HPDE6-E6E7 (cell line): ENCODE results near the gene PTGES2.
A peak's percentile ranks its signal among the peaks of the same experiment; 100 is the strongest.
"Not testable (repeated sequence)": the region's sequence is repeated elsewhere in the genome, so short reads cannot be mapped to it uniquely, and the experiment has no call there.

ENCODE experiments used
- DNase-seq: peaks from one replicate; pipeline ENCODE4 v3.0.0; 2011; ENCODE audit warnings: missing footprints; ENCODE audit errors: extremely low spot score

The PTGES2 gene

GRCh38 chr9:128136816-128137793 is 9.6 kb upstream of the PTGES2 start:
- DNase-seq, result no peak

- not testable (repeated sequence) for DNase-seq
These were observed 8.0 kb upstream of the PTGES2 start for GRCh38 chr9:128135561-128135960.

- DNase-seq, result not testable (repeated sequence)
These were observed 4.6 kb upstream of the PTGES2 start for GRCh38 chr9:128132139-128132538.

- not testable (repeated sequence) for DNase-seq
These were observed 3.8 kb upstream of the PTGES2 start for GRCh38 chr9:128131346-128131745.

GRCh38 chr9:128130651-128131050 is 3.1 kb upstream of the PTGES2 start:
- not testable (repeated sequence) for DNase-seq

GRCh38 chr9:128129976-128130590 is 2.6 kb upstream of the PTGES2 start:
- DNase-seq, result not testable (repeated sequence)

GRCh38 chr9:128128836-128129590 is 1.5 kb upstream of the PTGES2 start:
- DNase-seq, result no peak

GRCh38 chr9:128127990-128128835 is 684 bp upstream of the PTGES2 start:
- peak; percentile 66 for DNase-seq

- DNase-seq, result no peak
These were observed 1.8 kb downstream of the PTGES2 start for GRCh38 chr9:128125580-128126354.

- no peak for DNase-seq
These were observed 2.5 kb downstream of the PTGES2 start for GRCh38 chr9:128124873-128125579.

GRCh38 chr9:128124451-128124850 is 3.1 kb downstream of the PTGES2 start:
- no peak for DNase-seq

- no peak for DNase-seq
These were observed 4.0 kb downstream of the PTGES2 start for GRCh38 chr9:128123451-128124080.

- no peak for DNase-seq
These were observed 4.7 kb downstream of the PTGES2 start for GRCh38 chr9:128122809-128123175.

GRCh38 chr9:128121924-128122808 is 5.4 kb downstream of the PTGES2 start:
- no peak for DNase-seq

GRCh38 chr9:128121466-128121810 is 6.1 kb downstream of the PTGES2 start:
- DNase-seq, result no peak

- no peak for DNase-seq
These were observed 6.6 kb downstream of the PTGES2 start for GRCh38 chr9:128120741-128121465.

- DNase-seq, result no peak
These were observed 7.3 kb downstream of the PTGES2 start for GRCh38 chr9:128120061-128120740.
